Thyroid gland (tissue), 4 donors: ENCODE measurements around the gene PSTPIP1. TPM values are rescaled to one million over a fixed set of nuclear protein-coding genes. Genes with fewer than 3 reads are reported as not detected.

ENCODE experiments used
- DNase-seq, 2 donors: peaks; one replicate each; pipeline ENCODE4 v3.0.0-alpha.2; 2019
- H3K27ac ChIP-seq, 3 donors: fragments of 200-600 bp; sonication (generic); 1 replicate in 2 of 3; 2 replicates in 1 of 3; pipeline ENCODE4 v1.5.1; 2016 to 2019; ENCODE audit warnings: mild to moderate bottlenecking in 1 of 3, moderate library complexity in 1 of 3
- H3K27me3 ChIP-seq: fragments of 200-600 bp; sonication (generic); one replicate; pipeline ENCODE4 v1.5.1; 2019
- H3K36me3 ChIP-seq, 2 donors: fragments of 200-600 bp; sonication (generic); one replicate each; pipeline ENCODE4 v1.5.1; 2016 to 2019
- H3K4me1 ChIP-seq, 2 donors: fragments of 200-600 bp; sonication (generic); one replicate each; pipeline ENCODE4 v1.5.1; 2017 to 2019
- H3K4me3 ChIP-seq, 3 donors: fragments of 200-600 bp; sonication (generic); replicated peaks in 1 of 3; 1 replicate in 2 of 3; 2 replicates in 1 of 3; pipeline ENCODE4 v1.5.1; 2016; ENCODE audit warnings: mild to moderate bottlenecking in 1 of 3
- H3K9me3 ChIP-seq: fragments of 200-600 bp; sonication (generic); one replicate; pipeline ENCODE4 v1.5.1; 2017
- POLR2A ChIP-seq, 2 donors: fragments of 450-650 bp; IDR thresholded peaks; one replicate each; pipeline ENCODE4 v1.6.1; 2017; ENCODE audit warnings: antibody characterized with exemption in 2 of 2, mild to moderate bottlenecking in 2 of 2, moderate library complexity in 1 of 2
- WGBS, 2 donors: methylation state at CpG; one replicate each; pipeline ENCODE4 v1.1.5; 2017; 5-methylcytosine and 5-hydroxymethylcytosine counted together
- intact Hi-C: fragments of 100-400 bp; cut with DNase I; formaldehyde crosslinking; loops from one replicate; pipeline ENCODE4 v1.15.1; 2023
- total RNA-seq, 4 donors: library from RNA; depleted of rRNA; stranded (reverse); fragments of >200 nt; gene quantifications; one replicate each; pipeline ENCODE4 v1.2.3, GENCODE V29; 2016
- TF ChIP-seq, protein P1 (sequence below), 6 experiments: fragments of 200-600 bp in 3 of 6; fragments of 450-650 bp in 3 of 6; sonication (generic) in 3 of 6; IDR thresholded peaks; one replicate each; pipeline ENCODE4 v1.5.1; 2016 to 2019; ENCODE audit warnings: antibody characterized with exemption in 6 of 6, mild to moderate bottlenecking in 2 of 6, inconsistent platforms in 1 of 6, moderate library complexity in 1 of 6

PSTPIP1 gene
- total RNA-seq, 4 donors from 2014 or later, result 1.4 to 6.9 (median 3.7) TPM

DNA sequence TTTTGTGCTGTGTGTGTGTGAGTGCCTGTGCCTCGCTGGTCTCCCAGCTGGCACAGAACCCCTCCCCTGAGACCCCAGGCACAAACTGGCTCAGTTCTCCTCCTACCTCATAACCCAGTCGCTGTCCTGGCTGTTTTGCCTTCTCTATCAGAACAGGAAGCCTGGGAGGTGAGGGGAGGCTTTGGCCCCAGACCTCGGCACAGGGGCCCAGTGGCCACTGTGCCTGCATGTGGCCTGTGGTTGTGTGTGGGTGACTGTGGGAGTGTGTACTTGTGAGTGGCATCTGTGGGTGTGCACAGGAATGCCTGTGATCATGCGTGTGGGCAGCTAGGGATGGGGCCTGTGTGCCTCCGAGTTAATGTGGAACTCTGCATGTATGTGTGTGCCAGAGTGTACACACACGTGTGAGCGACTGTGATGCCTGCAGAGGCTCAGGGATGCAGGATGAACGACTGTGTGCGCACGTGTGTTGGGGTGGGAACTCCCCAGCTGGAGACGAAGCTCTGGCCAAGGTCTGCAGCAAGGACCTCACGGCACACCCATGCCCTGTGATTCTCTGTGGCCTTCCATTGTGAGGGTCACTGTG is 32.3 kb downstream of the PSTPIP1 start:
- H3K9me3 ChIP-seq, result no peaks in the 10 kb centered on the region
- DNase-seq, result no peak
- no peak overlapping the region for H3K4me3 ChIP-seq
- H3K27ac ChIP-seq, result no peak overlapping the region
- H3K27me3 ChIP-seq, result no peaks in the 10 kb centered on the region
- TF ChIP-seq, protein P1, sequence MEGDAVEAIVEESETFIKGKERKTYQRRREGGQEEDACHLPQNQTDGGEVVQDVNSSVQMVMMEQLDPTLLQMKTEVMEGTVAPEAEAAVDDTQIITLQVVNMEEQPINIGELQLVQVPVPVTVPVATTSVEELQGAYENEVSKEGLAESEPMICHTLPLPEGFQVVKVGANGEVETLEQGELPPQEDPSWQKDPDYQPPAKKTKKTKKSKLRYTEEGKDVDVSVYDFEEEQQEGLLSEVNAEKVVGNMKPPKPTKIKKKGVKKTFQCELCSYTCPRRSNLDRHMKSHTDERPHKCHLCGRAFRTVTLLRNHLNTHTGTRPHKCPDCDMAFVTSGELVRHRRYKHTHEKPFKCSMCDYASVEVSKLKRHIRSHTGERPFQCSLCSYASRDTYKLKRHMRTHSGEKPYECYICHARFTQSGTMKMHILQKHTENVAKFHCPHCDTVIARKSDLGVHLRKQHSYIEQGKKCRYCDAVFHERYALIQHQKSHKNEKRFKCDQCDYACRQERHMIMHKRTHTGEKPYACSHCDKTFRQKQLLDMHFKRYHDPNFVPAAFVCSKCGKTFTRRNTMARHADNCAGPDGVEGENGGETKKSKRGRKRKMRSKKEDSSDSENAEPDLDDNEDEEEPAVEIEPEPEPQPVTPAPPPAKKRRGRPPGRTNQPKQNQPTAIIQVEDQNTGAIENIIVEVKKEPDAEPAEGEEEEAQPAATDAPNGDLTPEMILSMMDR (IDR thresholded peaks at IDR 0.05), result no peak
- no peak for TF ChIP-seq POLR2A (IDR thresholded peaks at IDR 0.05)
- intact Hi-C loops, result loop anchor here (10.0 kb wide), 1 partner anchor 78 kb away; no protein-coding TSS in a partner anchor
- WGBS, 2 donors, result 83 to 87% methylated on average over 10 of the region's 12 CpGs
- peaks cover 0 to 9% of the 10 kb centered on the region in 2 donors for H3K4me1 ChIP-seq
- H3K36me3 ChIP-seq, result no peaks in the 10 kb centered on the region

DNA sequence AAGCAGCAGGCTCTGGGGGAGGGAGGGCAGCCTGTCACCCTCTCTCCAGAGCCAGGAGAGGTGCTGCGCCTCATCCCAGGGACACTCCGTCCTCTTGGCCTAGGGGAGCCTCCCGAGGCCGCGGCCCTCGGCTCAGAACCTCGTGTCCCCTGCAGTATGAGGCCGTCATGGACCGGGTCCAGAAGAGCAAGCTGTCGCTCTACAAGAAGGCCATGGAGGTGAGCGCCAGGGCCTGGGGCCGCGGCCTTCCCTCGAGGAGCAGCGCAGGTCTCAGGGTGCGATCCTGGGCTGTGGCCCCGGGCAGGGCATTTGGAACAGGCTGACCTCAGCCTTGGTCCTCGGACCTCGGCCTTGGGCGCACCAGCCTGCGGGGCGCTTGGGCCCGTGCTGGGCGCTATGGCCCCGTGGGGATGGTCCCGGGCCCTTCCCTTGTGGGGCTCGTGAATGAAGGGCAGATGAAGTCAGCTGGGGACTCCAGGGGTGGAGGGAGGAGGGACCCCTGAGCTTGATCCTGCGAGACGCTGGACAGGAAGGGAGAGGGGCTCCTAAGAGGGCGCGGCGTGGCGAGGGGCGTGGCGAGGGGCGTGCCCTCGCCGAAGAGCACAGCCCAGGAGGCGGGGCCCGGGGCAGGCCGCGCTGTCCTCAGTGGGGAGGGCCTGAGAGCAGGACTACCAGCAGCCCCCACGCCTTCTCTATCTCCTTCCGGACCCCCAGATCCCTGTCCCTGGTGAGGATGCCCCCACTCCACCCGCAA is 32.9 kb downstream of the PSTPIP1 start:
- Histone ChIP-seq H3K27me3 (no peaks in the 10 kb centered on the region), H3K36me3 (no peaks in the 10 kb centered on the region), H3K4me3 (no peak overlapping the region), H3K27ac (no peak overlapping the region), H3K4me1 (peaks cover 0 to 9% of the 10 kb centered on the region in 2 donors), H3K9me3 (no peaks in the 10 kb centered on the region)
- DNase-seq, result no peak
- intact Hi-C loops, result loop anchor here (10.0 kb wide), 1 partner anchor 77 kb away; no protein-coding TSS in a partner anchor
- TF ChIP-seq POLR2A (IDR thresholded peaks at IDR 0.05), result no peak
- TF ChIP-seq, protein P1 (IDR thresholded peaks at IDR 0.05), result no peak
- 32 to 44% methylated on average over 16 to 27 of the region's 45 CpGs for WGBS, 2 donors

DNA sequence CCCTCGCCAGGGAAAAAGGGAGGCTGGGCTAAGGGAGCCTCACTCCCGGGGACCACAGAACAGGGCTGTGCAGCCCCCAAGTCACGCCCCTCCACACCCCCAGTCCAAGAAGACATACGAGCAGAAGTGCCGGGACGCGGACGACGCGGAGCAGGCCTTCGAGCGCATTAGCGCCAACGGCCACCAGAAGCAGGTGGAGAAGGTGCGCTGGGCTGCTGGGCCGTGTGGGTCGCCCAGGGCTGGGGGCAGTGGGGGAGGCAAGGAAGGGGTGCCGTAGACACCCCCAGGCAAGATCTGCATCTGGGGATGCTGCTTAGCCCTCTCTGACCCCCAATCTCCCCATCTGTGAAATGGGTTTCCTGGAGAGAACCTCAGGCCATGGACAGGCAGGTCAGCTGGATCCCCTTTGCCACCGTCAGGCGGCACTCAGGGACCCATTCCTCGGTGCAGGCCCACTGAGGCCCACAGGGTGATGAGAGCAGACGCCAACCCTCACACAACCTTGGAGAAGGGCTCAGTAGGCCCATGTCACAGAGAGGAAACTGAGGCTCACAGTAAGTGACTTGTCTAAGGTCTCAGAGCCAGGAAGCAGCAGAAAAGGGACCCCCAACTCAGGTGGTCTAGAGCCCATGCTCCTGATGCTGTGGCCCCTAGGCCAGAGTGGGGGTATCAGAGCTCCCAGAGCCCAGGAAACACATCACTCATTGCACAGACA is 33.7 kb downstream of the PSTPIP1 start:
- H3K27ac ChIP-seq, result no peak overlapping the region
- intact Hi-C loops, result loop anchor here (10.0 kb wide), 1 partner anchor 76 kb away; no protein-coding TSS in a partner anchor
- 63% methylated on average over 5 of the region's 22 CpGs; no CpG with 5 or more reads in 1 of the 2 donors for WGBS, 2 donors
- H3K36me3 ChIP-seq, result no peaks in the 10 kb centered on the region
- no peak for DNase-seq
- no peak for TF ChIP-seq POLR2A (IDR thresholded peaks at IDR 0.05)
- H3K9me3 ChIP-seq, result no peaks in the 10 kb centered on the region
- no peak overlapping the region for H3K4me3 ChIP-seq
- H3K27me3 ChIP-seq, result no peaks in the 10 kb centered on the region
- peaks cover 0 to 9% of the 10 kb centered on the region in 2 donors for H3K4me1 ChIP-seq

DNA sequence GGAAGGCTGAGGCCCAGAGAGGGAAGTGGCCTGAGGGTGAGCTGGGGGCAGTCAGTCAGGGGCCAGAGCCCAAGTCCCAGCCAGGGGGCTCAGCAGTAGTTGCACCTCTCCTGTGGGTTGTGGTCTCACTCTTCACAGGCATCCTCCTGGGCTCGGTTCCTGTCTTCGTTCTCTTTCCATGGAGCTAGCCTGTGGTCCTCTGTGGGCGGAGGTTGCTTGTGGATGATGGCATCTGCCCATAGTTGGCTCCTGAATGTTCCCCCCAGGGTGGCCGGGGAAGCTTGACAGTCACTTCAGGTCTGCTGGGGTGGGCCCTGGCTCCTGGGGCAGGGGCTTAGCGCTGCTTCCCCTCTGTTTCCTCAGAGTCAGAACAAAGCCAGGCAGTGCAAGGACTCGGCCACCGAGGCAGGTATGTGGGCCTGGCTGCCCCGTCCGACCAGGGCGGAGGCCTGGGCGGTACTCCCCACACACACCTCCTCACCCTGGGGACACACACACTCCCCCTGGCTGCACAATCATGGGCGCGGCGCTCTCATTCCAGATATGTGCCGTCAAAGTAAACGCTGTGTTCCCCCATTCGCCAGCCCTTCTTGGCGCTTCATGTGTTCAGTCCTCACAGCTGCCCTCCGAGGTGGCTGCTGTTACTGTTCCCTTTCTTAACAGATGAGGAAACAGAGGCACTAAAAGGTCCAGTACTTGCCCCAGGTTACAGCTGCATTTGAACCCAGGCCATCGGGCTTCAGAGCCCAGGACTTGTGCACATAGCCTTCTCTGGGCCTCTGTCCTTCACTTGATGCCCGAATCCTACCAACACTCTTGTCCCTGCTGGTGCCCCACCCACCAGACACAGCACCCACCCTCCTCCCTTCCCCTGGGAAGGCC is 34.5 kb downstream of the PSTPIP1 start:
- no peak for DNase-seq
- WGBS, 2 donors, result 86 to 92% methylated on average over 16 to 18 of the region's 21 CpGs
- intact Hi-C loops, result loop anchor here (10.0 kb wide), 1 partner anchor 75 kb away; no protein-coding TSS in a partner anchor

More for the DNA sequence above, 34.5 kb downstream of the PSTPIP1 start:
- Histone ChIP-seq H3K9me3 (no peaks in the 10 kb centered on the region), H3K27me3 (no peaks in the 10 kb centered on the region), H3K27ac (no peak overlapping the region), H3K36me3 (no peaks in the 10 kb centered on the region), H3K4me1 (peaks cover 0 to 9% of the 10 kb centered on the region in 2 donors), H3K4me3 (no peak overlapping the region)
- TF ChIP-seq, protein P1 (IDR thresholded peaks at IDR 0.05), result no peak
- no peak for TF ChIP-seq POLR2A (IDR thresholded peaks at IDR 0.05)
